HEK293 (cell line): ENCODE measurements around the gene TBX10.

Source experiments
- CTCF ChIA-PET: fragments of 350-600 bp; formaldehyde crosslinking; extraction: SDS; loops from one replicate; lab custom pipeline; 2021; ENCODE audit warnings: antibody characterized with exemption; lab: Yijun Ruan, JAX
- POLR2A ChIA-PET: fragments of 300-600 bp; formaldehyde crosslinking; extraction: SDS; loops from one replicate; lab custom pipeline; 2020; ENCODE audit warnings: antibody characterized with exemption, inconsistent platforms; lab: Yijun Ruan, JAX
- H3K27ac ChIP-seq: fragments of 200-500 bp; sonication (Bioruptor generic); 2 replicates; pipeline ENCODE4 v1.5.1; 2014; ENCODE audit warnings: low read depth, low read length, control low read depth, inconsistent platforms; ENCODE audit errors: extremely low read depth
- H3K36me3 ChIP-seq, 2 experiments: fragments of 200-500 bp in 1 of 2; sonication (Bioruptor generic) in 1 of 2; 1 replicate in 1 of 2; 2 replicates in 1 of 2; pipeline ENCODE4 v1.5.1; 2014 to 2017; ENCODE audit warnings: inconsistent platforms in 2 of 2, low read length in 2 of 2; ENCODE audit not compliant: control insufficient read depth in 2 of 2, insufficient read depth in 1 of 2
- H3K4me1 ChIP-seq: fragments of 200-500 bp; sonication (Bioruptor generic); 2 replicates; pipeline ENCODE4 v1.5.1; 2014; ENCODE audit warnings: mild to moderate bottlenecking, low read length, inconsistent platforms; ENCODE audit not compliant: control insufficient read depth, insufficient read depth
- H3K4me3 ChIP-seq: 2 replicates; pipeline ENCODE4 v1.5.1; 2011; ENCODE audit warnings: low read depth, mild to moderate bottlenecking, control low read depth, low read length, moderate library complexity
- H3K9me3 ChIP-seq: fragments of 200-500 bp; sonication (Bioruptor generic); 2 replicates; pipeline ENCODE4 v1.5.1; 2014; ENCODE audit warnings: low read depth, low read length, inconsistent platforms; ENCODE audit not compliant: control insufficient read depth, insufficient read depth
- HOXD13 ChIP-seq: sonication (generic); formaldehyde crosslinking; IDR thresholded peaks from 2 replicates; pipeline ENCODE4 v1.8.0; 2022; ENCODE audit warnings: missing genetic modification reagents, borderline replicate concordance
- KLF10 ChIP-seq: fragments of 450-650 bp; IDR thresholded peaks from 2 replicates; pipeline ENCODE4 v1.5.1; 2018; ENCODE audit warnings: missing biosample characterization, mild to moderate bottlenecking, missing genetic modification characterization
- PRDM10 ChIP-seq: fragments of 450-650 bp; formaldehyde crosslinking; IDR thresholded peaks from 2 replicates; pipeline ENCODE4 v1.5.1; 2016; ENCODE audit warnings: missing biosample characterization, missing genetic modification characterization
- PRDM4 ChIP-seq: fragments of 450-650 bp; formaldehyde crosslinking; IDR thresholded peaks from 2 replicates; pipeline ENCODE4 v1.5.1; 2017; ENCODE audit warnings: missing biosample characterization, missing genetic modification characterization
- SCRT1 ChIP-seq: fragments of 450-650 bp; formaldehyde crosslinking; IDR thresholded peaks from 2 replicates; pipeline ENCODE4 v1.5.1; 2016; ENCODE audit warnings: missing biosample characterization, missing genetic modification characterization, borderline replicate concordance
- SP2 ChIP-seq: fragments of 450-650 bp; formaldehyde crosslinking; IDR thresholded peaks from 2 replicates; pipeline ENCODE4 v1.5.1; 2016; ENCODE audit warnings: missing biosample characterization, missing genetic modification characterization
- ZBTB1 ChIP-seq: fragments of 450-650 bp; formaldehyde crosslinking; IDR thresholded peaks from 2 replicates; pipeline ENCODE4 v1.5.1; 2016; ENCODE audit warnings: missing biosample characterization, missing genetic modification characterization
- ZBTB17 ChIP-seq: fragments of 450-650 bp; formaldehyde crosslinking; IDR thresholded peaks from 2 replicates; pipeline ENCODE4 v1.5.1; 2016; ENCODE audit warnings: missing biosample characterization, missing genetic modification characterization
- ZIC2 ChIP-seq: fragments of 450-650 bp; formaldehyde crosslinking; IDR thresholded peaks from 2 replicates; pipeline ENCODE4 v1.5.1; 2016; ENCODE audit warnings: missing biosample characterization, missing genetic modification characterization
- ZNF138 ChIP-seq: fragments of 450-650 bp; formaldehyde crosslinking; IDR thresholded peaks from 2 replicates; pipeline ENCODE4 v1.5.1; 2016; ENCODE audit warnings: missing biosample characterization, missing genetic modification characterization, borderline replicate concordance
- ZNF140 ChIP-seq: fragments of 450-650 bp; formaldehyde crosslinking; IDR thresholded peaks from 2 replicates; pipeline ENCODE4 v1.5.1; 2016; ENCODE audit warnings: missing biosample characterization, missing genetic modification characterization
- ZNF155 ChIP-seq: fragments of 450-650 bp; formaldehyde crosslinking; IDR thresholded peaks from 2 replicates; pipeline ENCODE4 v1.5.1; 2016; ENCODE audit warnings: missing biosample characterization, missing genetic modification characterization
- ZNF169 ChIP-seq: fragments of 450-650 bp; formaldehyde crosslinking; IDR thresholded peaks from 2 replicates; pipeline ENCODE4 v1.5.1; 2016; ENCODE audit warnings: missing biosample characterization, missing genetic modification characterization
- ZNF223 ChIP-seq: fragments of 450-650 bp; formaldehyde crosslinking; IDR thresholded peaks from 2 replicates; pipeline ENCODE4 v1.5.1; 2016; ENCODE audit warnings: missing biosample characterization, missing genetic modification characterization
- ZNF248 ChIP-seq: fragments of 450-650 bp; formaldehyde crosslinking; IDR thresholded peaks from 2 replicates; pipeline ENCODE4 v1.5.1; 2017; ENCODE audit warnings: missing biosample characterization, missing genetic modification characterization
- ZNF311 ChIP-seq: fragments of 450-650 bp; formaldehyde crosslinking; IDR thresholded peaks from 2 replicates; pipeline ENCODE4 v1.5.1; 2017; ENCODE audit warnings: missing biosample characterization, missing genetic modification characterization, borderline replicate concordance
- ZNF37A ChIP-seq: fragments of 450-650 bp; IDR thresholded peaks from 2 replicates; pipeline ENCODE4 v1.5.1; 2018; ENCODE audit warnings: missing biosample characterization, missing genetic modification characterization
- ZNF514 ChIP-seq: fragments of 450-650 bp; formaldehyde crosslinking; IDR thresholded peaks from 2 replicates; pipeline ENCODE4 v1.5.1; 2016; ENCODE audit warnings: missing biosample characterization, missing genetic modification characterization
- ZNF560 ChIP-seq: fragments of 450-650 bp; formaldehyde crosslinking; IDR thresholded peaks from 2 replicates; pipeline ENCODE4 v1.5.1; 2017; ENCODE audit warnings: missing biosample characterization, missing genetic modification characterization, borderline replicate concordance
- ZNF658 ChIP-seq: fragments of 450-650 bp; formaldehyde crosslinking; IDR thresholded peaks from 2 replicates; pipeline ENCODE4; 2016; ENCODE audit warnings: missing biosample characterization, missing genetic modification characterization
- ZNF664 ChIP-seq: fragments of 450-650 bp; formaldehyde crosslinking; IDR thresholded peaks from 2 replicates; pipeline ENCODE4 v1.5.1; 2016; ENCODE audit warnings: missing biosample characterization, missing genetic modification characterization
- ZNF677 ChIP-seq: fragments of 450-650 bp; IDR thresholded peaks from 2 replicates; pipeline ENCODE4 v1.5.0; 2018; ENCODE audit warnings: missing biosample characterization, mild to moderate bottlenecking, missing genetic modification characterization, moderate library complexity
- ZNF777 ChIP-seq: fragments of 450-650 bp; formaldehyde crosslinking; IDR thresholded peaks from 2 replicates; pipeline ENCODE4 v1.5.1; 2017; ENCODE audit warnings: missing biosample characterization, missing genetic modification characterization, borderline replicate concordance
- ZSCAN18 ChIP-seq: fragments of 450-650 bp; formaldehyde crosslinking; IDR thresholded peaks from 2 replicates; pipeline ENCODE4 v1.5.1; 2016; ENCODE audit warnings: missing biosample characterization, missing genetic modification characterization

Gene TBX10

GRCh38 chr11:67663532-67664212 is 24.1 kb upstream of the TBX10 start:
- Histone ChIP-seq H3K4me3 (no peak overlapping the region), H3K4me1 (no peaks in the 10 kb centered on the region), H3K9me3 (no peaks in the 10 kb centered on the region), H3K36me3 (no peaks in the 10 kb centered on the region), H3K27ac (no peak overlapping the region)
- ChIA-PET POLR2A (no interaction called here), CTCF (interaction anchor here (0.6 to 0.9 kb wide), 2 partner anchors 29 to 46 kb away, joined by 3 read pairs; no protein-coding TSS in a partner anchor)
- no peak for TF ChIP-seq ZNF664 (tag by site-specific recombination)
- TF ChIP-seq ZNF248: no peak
- no peak for TF ChIP-seq ZBTB1
- no peak for TF ChIP-seq ZIC2 (tag by site-specific recombination)

- H3K9me3 ChIP-seq: no peaks in the 10 kb centered on the region
- TF ChIP-seq SCRT1 (tag by site-specific recombination) (no peak), ZNF37A (tag by site-specific recombination) (no peak), SP2 (tag by site-specific recombination) (no peak), ZNF155 (tag by site-specific recombination) (no peak), ZNF560 (tag by site-specific recombination) (no peak), ZNF514 (tag by site-specific recombination) (no peak), ZNF169 (tag by site-specific recombination) (no peak), ZNF140 (tag by site-specific recombination) (no peak), KLF10 (no peak), ZNF658 (tag by site-specific recombination) (no peak), ZBTB17 (no peak), PRDM4 (tag by site-specific recombination) (no peak), HOXD13 (CRISPR knock-in tag) (no peak), ZNF777 (tag by site-specific recombination) (no peak), ZNF138 (tag by site-specific recombination) (no peak), ZNF223 (tag by site-specific recombination) (no peak), ZSCAN18 (tag by site-specific recombination) (no peak), ZNF677 (no peak), ZNF311 (tag by site-specific recombination) (no peak), PRDM10 (tag by site-specific recombination) (no peak)
- no peaks in the 10 kb centered on the region for H3K36me3 ChIP-seq
- no peaks in the 10 kb centered on the region for H3K4me1 ChIP-seq
- H3K4me3 ChIP-seq: no peak overlapping the region
- H3K27ac ChIP-seq: no peak overlapping the region
- ChIA-PET POLR2A (interaction anchor here (0.5 kb wide), 1 partner anchor 11 kb away, joined by 4 read pairs; no protein-coding TSS in a partner anchor), CTCF (interaction anchor here (0.6 to 1.0 kb wide), 3 partner anchors 28 to 45 kb away, joined by 3 read pairs; no protein-coding TSS in a partner anchor)
These were observed 23.4 kb upstream of the TBX10 start for GRCh38 chr11:67662835-67663531.
